HepG2 (cell line): Measurements from ENCODE around the gene TRABD. TPM values are rescaled to one million over a fixed set of nuclear protein-coding genes. Genes with fewer than 3 reads are reported as not detected.

Experiments
- EED ChIP-seq: sonication (generic); formaldehyde crosslinking; IDR thresholded peaks from 2 replicates; pipeline ENCODE4 v1.5.0; 2020; ENCODE audit warnings: mild to moderate bottlenecking, missing genetic modification reagents
- FOXO1 ChIP-seq: sonication (generic); formaldehyde crosslinking; IDR thresholded peaks from 2 replicates; pipeline ENCODE4 v1.4.0; 2020; ENCODE audit warnings: missing genetic modification reagents
- HMGXB4 ChIP-seq, 2 experiments: sonication (generic) in 1 of 2; formaldehyde crosslinking in 1 of 2; IDR thresholded peaks; 2 replicates each; pipeline versions ENCODE4 v1.4.0 to v1.6.1; 2018 to 2020; ENCODE audit warnings: missing genetic modification reagents in 2 of 2, borderline replicate concordance in 1 of 2, low read depth in 1 of 2, mild to moderate bottlenecking in 1 of 2, missing biosample characterization in 1 of 2
- HOXA9 ChIP-seq: sonication (generic); formaldehyde crosslinking; IDR thresholded peaks from 2 replicates; pipeline ENCODE4 v1.8.1; 2022; ENCODE audit warnings: missing genetic modification reagents, mild to moderate bottlenecking, moderate library complexity, borderline replicate concordance
- MEF2D ChIP-seq: sonication (generic); formaldehyde crosslinking; IDR thresholded peaks from 2 replicates; pipeline ENCODE4 v1.5.1; 2020; ENCODE audit warnings: mild to moderate bottlenecking, missing genetic modification reagents
- MNT ChIP-seq: fragments of 450-650 bp; IDR thresholded peaks from 2 replicates; pipeline ENCODE4 v1.6.1; 2016
- MTA3 ChIP-seq: sonication (generic); formaldehyde crosslinking; IDR thresholded peaks from 2 replicates; pipeline ENCODE4 v1.4.0; 2020; ENCODE audit warnings: missing genetic modification reagents
- MTF1 ChIP-seq: sonication (generic); formaldehyde crosslinking; IDR thresholded peaks from 2 replicates; pipeline ENCODE4 v1.5.0; 2020; ENCODE audit warnings: missing genetic modification reagents
- TBL1XR1 ChIP-seq: fragments of 150-350 bp; IDR thresholded peaks from 2 replicates; pipeline ENCODE4 v1.6.1; 2014; ENCODE audit warnings: borderline replicate concordance, low read length; ENCODE audit not compliant: partially characterized antibody
- ZKSCAN8 ChIP-seq: IDR thresholded peaks from 2 replicates; pipeline ENCODE4 v1.6.1; 2016; ENCODE audit warnings: borderline replicate concordance, missing genetic modification reagents, missing compliant biosample characterization
- ZNF44 ChIP-seq: sonication (generic); formaldehyde crosslinking; IDR thresholded peaks from 2 replicates; pipeline ENCODE4 v1.5.1; 2020; ENCODE audit warnings: mild to moderate bottlenecking, missing genetic modification reagents
- ZNF530 ChIP-seq: sonication (generic); formaldehyde crosslinking; IDR thresholded peaks from 2 replicates; pipeline ENCODE4 v1.5.0; 2020; ENCODE audit warnings: low read depth, mild to moderate bottlenecking, missing genetic modification reagents
- ZNF580 ChIP-seq: IDR thresholded peaks from 2 replicates; pipeline ENCODE4 v1.6.1; 2016; ENCODE audit warnings: low read depth, borderline replicate concordance
- ZNF784 ChIP-seq: sonication (generic); formaldehyde crosslinking; IDR thresholded peaks from 2 replicates; pipeline ENCODE4 v1.5.1; 2020; ENCODE audit warnings: missing genetic modification reagents, mild to moderate bottlenecking, borderline replicate concordance
- ZSCAN12 ChIP-seq: sonication (generic); formaldehyde crosslinking; IDR thresholded peaks from 2 replicates; pipeline ENCODE4 v1.9.0; 2021; ENCODE audit warnings: mild to moderate bottlenecking, missing genetic modification reagents
- ZSCAN25 ChIP-seq: sonication (generic); formaldehyde crosslinking; IDR thresholded peaks from 2 replicates; pipeline ENCODE4 v1.8.0; 2022; ENCODE audit warnings: mild to moderate bottlenecking, missing genetic modification reagents
- ZSCAN30 ChIP-seq: sonication (generic); formaldehyde crosslinking; IDR thresholded peaks from 2 replicates; pipeline ENCODE4 v1.5.0; 2020; ENCODE audit warnings: mild to moderate bottlenecking, missing genetic modification reagents
- polyA plus RNA-seq, 8 experiments: library from polyadenylated mRNA; depleted of rRNA in 3 of 8; stranded (reverse) in 7 of 8; unstranded in 1 of 8; fragments of >200 nt; fragmentation: Illumina TruSeq in 4 of 8; extraction: Trizol in 4 of 8; gene quantifications; 2 replicates each; pipeline versions ENCODE4 v1.2.1 to v1.2.3, GENCODE V29; 2011 to 2016; ENCODE audit warnings: low read depth in 4 of 8, missing spikeins in 1 of 8, mixed read lengths in 1 of 8; ENCODE audit not compliant: insufficient read depth in 1 of 8
- total RNA-seq, 5 experiments: library from RNA; depleted of rRNA; stranded (reverse); fragments of >200 nt; fragmentation: Illumina TruSeq; extraction: Trizol; gene quantifications; 2 replicates each; pipeline ENCODE4 v1.2.3, GENCODE V29; 2016; ENCODE audit warnings: low read depth in 1 of 5
- TF ChIP-seq, protein P1 (sequence below), 2 experiments: sonication (generic) in 1 of 2; formaldehyde crosslinking in 1 of 2; IDR thresholded peaks; 2 replicates each; pipeline versions ENCODE4 v1.4.0 to v1.6.1; 2016 to 2020; ENCODE audit warnings: borderline replicate concordance in 1 of 2, low read depth in 1 of 2, mild to moderate bottlenecking in 1 of 2, missing genetic modification reagents in 1 of 2
- TF ChIP-seq, protein P2 (sequence below): sonication (generic); formaldehyde crosslinking; IDR thresholded peaks from 2 replicates; pipeline ENCODE4 v1.4.0; 2020; ENCODE audit warnings: missing genetic modification reagents, borderline replicate concordance

TRABD gene
- total and polyA plus RNA-seq, 2 of the 13 experiments (the other 11 are each of a cell fraction or from before 2014, with no cell fraction given), result 21.5 to 28.9 TPM

GRCh38 chr22:50202130-50202666 lies 16.5 kb downstream of the TRABD start (continued):
- TF ChIP-seq, protein P1, sequence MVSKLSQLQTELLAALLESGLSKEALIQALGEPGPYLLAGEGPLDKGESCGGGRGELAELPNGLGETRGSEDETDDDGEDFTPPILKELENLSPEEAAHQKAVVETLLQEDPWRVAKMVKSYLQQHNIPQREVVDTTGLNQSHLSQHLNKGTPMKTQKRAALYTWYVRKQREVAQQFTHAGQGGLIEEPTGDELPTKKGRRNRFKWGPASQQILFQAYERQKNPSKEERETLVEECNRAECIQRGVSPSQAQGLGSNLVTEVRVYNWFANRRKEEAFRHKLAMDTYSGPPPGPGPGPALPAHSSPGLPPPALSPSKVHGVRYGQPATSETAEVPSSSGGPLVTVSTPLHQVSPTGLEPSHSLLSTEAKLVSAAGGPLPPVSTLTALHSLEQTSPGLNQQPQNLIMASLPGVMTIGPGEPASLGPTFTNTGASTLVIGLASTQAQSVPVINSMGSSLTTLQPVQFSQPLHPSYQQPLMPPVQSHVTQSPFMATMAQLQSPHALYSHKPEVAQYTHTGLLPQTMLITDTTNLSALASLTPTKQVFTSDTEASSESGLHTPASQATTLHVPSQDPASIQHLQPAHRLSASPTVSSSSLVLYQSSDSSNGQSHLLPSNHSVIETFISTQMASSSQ (IDR thresholded peaks at IDR 0.05; ENCODE audit: low read depth), result no peak
- TF ChIP-seq, protein P1 (CRISPR knock-in tag; IDR thresholded peaks at IDR 0.05; ENCODE audit: borderline replicate concordance), result no peak
- TF ChIP-seq MNT (no peak), MTA3 (CRISPR knock-in tag) (no peak), EED (CRISPR knock-in tag) (no peak), FOXO1 (CRISPR knock-in tag) (no peak), MEF2D (CRISPR knock-in tag) (no peak), ZKSCAN8 (CRISPR knock-in tag) (no peak), ZSCAN12 (CRISPR knock-in tag) (no peak), ZNF784 (CRISPR knock-in tag) (no peak), ZNF580 (CRISPR knock-in tag) (no peak), ZNF44 (CRISPR knock-in tag) (no peak), ZSCAN30 (CRISPR knock-in tag) (no peak), MTF1 (no peak), ZNF530 (no peak), HMGXB4 (CRISPR knock-in tag; IDR thresholded peaks at IDR 0.05; ENCODE audit: borderline replicate concordance in 1 of 2, low read depth in 1 of 2) (peak in 1 of 2 experiments; percentile 13; a peak in 1 of 4 replicates), ZSCAN25 (CRISPR knock-in tag) (0 out of 2 replicates have a peak, but pooled peaks have one; percentile 23), TBL1XR1 (no peak), HOXA9 (CRISPR knock-in tag) (no peak)
- TF ChIP-seq, protein P2, sequence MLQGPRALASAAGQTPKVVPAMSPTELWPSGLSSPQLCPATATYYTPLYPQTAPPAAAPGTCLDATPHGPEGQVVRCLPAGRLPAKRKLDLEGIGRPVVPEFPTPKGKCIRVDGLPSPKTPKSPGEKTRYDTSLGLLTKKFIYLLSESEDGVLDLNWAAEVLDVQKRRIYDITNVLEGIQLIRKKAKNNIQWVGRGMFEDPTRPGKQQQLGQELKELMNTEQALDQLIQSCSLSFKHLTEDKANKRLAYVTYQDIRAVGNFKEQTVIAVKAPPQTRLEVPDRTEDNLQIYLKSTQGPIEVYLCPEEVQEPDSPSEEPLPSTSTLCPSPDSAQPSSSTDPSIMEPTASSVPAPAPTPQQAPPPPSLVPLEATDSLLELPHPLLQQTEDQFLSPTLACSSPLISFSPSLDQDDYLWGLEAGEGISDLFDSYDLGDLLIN (CRISPR knock-in tag), result no peak
